ENCODE data around the gene MDGA2. TPM values are rescaled to one million over a fixed set of nuclear protein-coding genes. Genes with fewer than 3 reads are reported as not detected.

MDGA2 gene
- total RNA-seq, 2 donors from 2014 or later = not detected

- intact Hi-C loops (cut with DNase I) = no loop called here
- Histone ChIP-seq H3K27ac (no peak overlapping the region), H3K9me3 (no peaks in the 10 kb centered on the region), H3K4me3 (no peak overlapping the region), H3K27me3 (no peaks in the 10 kb centered on the region), H3K4me1 (no peaks in the 10 kb centered on the region), H3K36me3 (replicated peaks in 1 of 2; ENCODE audit: insufficient read depth in 1 of 2, low read depth in 2 of 2) (no peaks in the 10 kb centered on the region)
- DNase-seq (no peak), ATAC-seq (no peak)
- WGBS, 2 donors = 59 to 62% methylated on average over 2 of the region's 2 CpGs
- no peak for TF ChIP-seq POLR2A (IDR thresholded peaks at IDR 0.05)
- no peak for TF ChIP-seq CTCF (IDR thresholded peaks at IDR 0.05)
Measured at GRCh38 chr14:47710581-47710980, 35.2 kb upstream of the MDGA2 start.

GRCh38 chr14:47705683-47706082 is 30.3 kb upstream of the MDGA2 start:
- Histone ChIP-seq H3K27me3 (no peaks in the 10 kb centered on the region), H3K4me3 (no peak overlapping the region), H3K36me3 (replicated peaks in 1 of 2; ENCODE audit: insufficient read depth in 1 of 2, low read depth in 2 of 2) (no peaks in the 10 kb centered on the region), H3K27ac (no peak overlapping the region), H3K4me1 (no peaks in the 10 kb centered on the region), H3K9me3 (no peaks in the 10 kb centered on the region)
- WGBS, 2 donors = 12 to 21% methylated on average over 2 of the region's 2 CpGs
- DNase-seq (no peak), ATAC-seq (no peak)
- intact Hi-C loops (cut with DNase I) = no loop called here
- TF ChIP-seq CTCF (IDR thresholded peaks at IDR 0.05) = no peak
- no peak for TF ChIP-seq POLR2A (IDR thresholded peaks at IDR 0.05)

GRCh38 chr14:47691829-47692228 is 16.4 kb upstream of the MDGA2 start:
- Histone ChIP-seq H3K4me3 (no peak overlapping the region), H3K4me1 (no peaks in the 10 kb centered on the region), H3K36me3 (replicated peaks in 1 of 2; ENCODE audit: insufficient read depth in 1 of 2, low read depth in 2 of 2) (no peaks in the 10 kb centered on the region), H3K27me3 (no peaks in the 10 kb centered on the region), H3K27ac (no peak overlapping the region), H3K9me3 (peaks cover 0 to 4% (median 0%) of the 10 kb centered on the region in 3 donors)
- TF ChIP-seq CTCF (IDR thresholded peaks at IDR 0.05) = no peak
- TF ChIP-seq POLR2A (IDR thresholded peaks at IDR 0.05) = no peak
- DNase-seq = no peak
- ATAC-seq = no peak
- intact Hi-C loops (cut with DNase I) = no loop called here

- no peak for TF ChIP-seq CTCF (IDR thresholded peaks at IDR 0.05)
- TF ChIP-seq POLR2A (IDR thresholded peaks at IDR 0.05) = no peak
- Histone ChIP-seq H3K4me1 (peaks cover 16% of the 10 kb centered on the region), H3K9me3 (no peaks in the 10 kb centered on the region), H3K27me3 (no peaks in the 10 kb centered on the region), H3K4me3 (no peak overlapping the region), H3K36me3 (replicated peaks in 1 of 2; ENCODE audit: insufficient read depth in 1 of 2, low read depth in 2 of 2) (no peaks in the 10 kb centered on the region), H3K27ac (no peak overlapping the region)
- intact Hi-C loops (cut with DNase I) = no loop called here
- no peak for DNase-seq
- no peak for ATAC-seq
- WGBS, 2 donors = 13 to 21% methylated on average over 1 of the region's 1 CpG
Measured at GRCh38 chr14:47678993-47679392, 3.6 kb upstream of the MDGA2 start.

- intact Hi-C loops (cut with DNase I) = no loop called here
- H3K36me3 ChIP-seq (replicated peaks in 1 of 2; ENCODE audit: insufficient read depth in 1 of 2, low read depth in 2 of 2) = no peaks in the 10 kb centered on the region
- WGBS, 2 donors = 34 to 38% methylated on average over 2 of the region's 2 CpGs
Measured at GRCh38 chr14:47678157-47678556, 2.8 kb upstream of the MDGA2 start.

More at GRCh38 chr14:47678157-47678556, 2.8 kb upstream of the MDGA2 start:
- no peak overlapping the region for H3K27ac ChIP-seq
- H3K9me3 ChIP-seq = no peaks in the 10 kb centered on the region
- TF ChIP-seq CTCF (IDR thresholded peaks at IDR 0.05) (no peak), POLR2A (IDR thresholded peaks at IDR 0.05) (no peak)
- no peaks in the 10 kb centered on the region for H3K27me3 ChIP-seq
- ATAC-seq (no peak), DNase-seq (no peak)
- peaks cover 16% of the 10 kb centered on the region for H3K4me1 ChIP-seq
- H3K4me3 ChIP-seq = no peak overlapping the region
